A673 (cell line): Measurements from ENCODE around the gene BAG2. TPM values are rescaled to one million over a fixed set of nuclear protein-coding genes. Genes with fewer than 3 reads are reported as not detected.
A peak's percentile ranks its signal among the peaks of the same experiment; 100 is the strongest.

Experiments
- BruUV-seq: library from RNA; stranded (reverse); fragments of 400-500 nt; replicated peaks from 2 replicates; lab custom pipeline; 2021; lab: Mats Ljungman, UMichigan
- CTCF ChIA-PET: fragments of 300-600 bp; sonication (Branson Sonifier 250); formaldehyde crosslinking; loops from one replicate; lab custom pipeline; 2022; ENCODE audit warnings: antibody characterized with exemption; lab: Charles Lee
- POLR2A ChIA-PET: fragments of 300-600 bp; sonication (Branson Sonifier 250); formaldehyde crosslinking; loops from one replicate; lab custom pipeline; 2022; ENCODE audit warnings: antibody characterized with exemption; ENCODE audit not compliant: low non-redundant PET; lab: Charles Lee
- DNase-seq: peaks from one replicate; pipeline ENCODE4 v3.0.0-alpha.2; 2015; ENCODE audit warnings: low spot score
- H3K27ac ChIP-seq: fragments of 200-600 bp; sonication (generic); 2 replicates; pipeline ENCODE4 v1.5.1; 2016; ENCODE audit warnings: mixed run types, low read depth, mild to moderate bottlenecking, mixed read lengths, antibody characterized with exemption, low read length; ENCODE audit not compliant: poor library complexity, severe bottlenecking
- H3K27me3 ChIP-seq: fragments of 200-600 bp; sonication (generic); replicated peaks from 2 replicates; pipeline ENCODE4 v1.6.1; 2017; ENCODE audit warnings: mixed run types, low read depth, mild to moderate bottlenecking, mixed read lengths, antibody characterized with exemption, low read length; ENCODE audit not compliant: insufficient read depth, poor library complexity
- H3K36me3 ChIP-seq: fragments of 200-600 bp; sonication (generic); 2 replicates; pipeline ENCODE4 v1.6.1; 2016; ENCODE audit warnings: mixed run types, mild to moderate bottlenecking, mixed read lengths, antibody characterized with exemption, low read length; ENCODE audit not compliant: insufficient read depth, poor library complexity, severe bottlenecking
- H3K4me1 ChIP-seq: fragments of 200-600 bp; sonication (generic); 2 replicates; pipeline ENCODE4 v1.6.1; 2017; ENCODE audit warnings: mixed run types, mild to moderate bottlenecking, mixed read lengths, antibody characterized with exemption, low read length; ENCODE audit not compliant: insufficient read depth, poor library complexity, severe bottlenecking
- H3K4me3 ChIP-seq: fragments of 200-600 bp; sonication (generic); 2 replicates; pipeline ENCODE4 v1.5.1; 2016; ENCODE audit warnings: low read depth, mixed run types, mild to moderate bottlenecking, mixed read lengths, low read length; ENCODE audit not compliant: poor library complexity, severe bottlenecking
- H3K9me3 ChIP-seq: fragments of 200-600 bp; sonication (generic); 2 replicates; pipeline ENCODE4 v1.6.1; 2016; ENCODE audit warnings: mixed run types, low read depth, mild to moderate bottlenecking, mixed read lengths, antibody characterized with exemption, low read length; ENCODE audit not compliant: poor library complexity, severe bottlenecking
- CTCF ChIP-seq: fragments of 300-800, 200-600 bp; sonication (generic); conservative IDR thresholded peaks from 2 replicates; pipeline ENCODE4 v1.5.1; 2017; ENCODE audit warnings: low read depth, mild to moderate bottlenecking, antibody characterized with exemption, low read length, moderate library complexity, mixed read lengths
- EZH2 ChIP-seq: fragments of 200-600 bp; sonication (generic); IDR thresholded peaks from 2 replicates; pipeline ENCODE4 v1.6.1; 2017; ENCODE audit warnings: borderline replicate concordance, low read depth, mild to moderate bottlenecking, mixed read lengths, antibody characterized with exemption, low read length; ENCODE audit not compliant: poor library complexity, severe bottlenecking
- intact Hi-C: fragments of 100-400 bp; cut with micrococcal nuclease; formaldehyde crosslinking; loops from one replicate; pipeline ENCODE4 v1.10.0; 2022; ENCODE audit not compliant: unreplicated experiment
- total RNA-seq: library from RNA; stranded (reverse); gene quantifications from 2 replicates; pipeline ENCODE4 v1.2.3, GENCODE V29; 2021

BAG2 gene
- total RNA-seq, 1 experiment from 2014 or later = 27.0 TPM

- peaks cover 9% of the 10 kb centered on the region for H3K9me3 ChIP-seq
- H3K36me3 ChIP-seq = peaks cover 4% of the 10 kb centered on the region
- no peaks in the 10 kb centered on the region for H3K27me3 ChIP-seq
- no TSS peak for BruUV-seq
- peaks cover 7% of the 10 kb centered on the region for H3K4me1 ChIP-seq
- peak within 1 kb of the TSS; percentile 97 for H3K4me3 ChIP-seq
- peak; percentile 92 for DNase-seq
- peak within 1 kb of the TSS; percentile 88 for H3K27ac ChIP-seq
- intact Hi-C loops = no loop called here
- POLR2A ChIA-PET = interaction anchor here (0.6 kb wide), 1 partner anchor 534 kb away, joined by 3 read pairs; no protein-coding TSS in a partner anchor
- TF ChIP-seq CTCF (no peak), EZH2 (no peak)
- CTCF ChIA-PET = no interaction called here
Measured at GRCh38 chr6:57221936-57222742, 50.0 kb downstream of the BAG2 start, which contains the start of gene RAB23. Gene RAB23, minus strand, starts transcription at chr6:57222307. Its CDS starts 11,927 bp downstream, at chr6:57210380.

GRCh38 chr6:57222743-57223077, 50.6 kb downstream of the BAG2 start:
- peak overlapping the region; percentile 97 for H3K4me3 ChIP-seq
- no peak for DNase-seq
- POLR2A ChIA-PET = no interaction called here
- intact Hi-C loops = no loop called here
- TF ChIP-seq CTCF = no peak
- CTCF ChIA-PET = no interaction called here
- H3K27ac ChIP-seq = peak overlapping the region; percentile 88
- peaks cover 4% of the 10 kb centered on the region for H3K36me3 ChIP-seq
- peaks cover 7% of the 10 kb centered on the region for H3K4me1 ChIP-seq
- peaks cover 9% of the 10 kb centered on the region for H3K9me3 ChIP-seq
- no TSS peak for BruUV-seq
- no peaks in the 10 kb centered on the region for H3K27me3 ChIP-seq

- ChIA-PET POLR2A (no interaction called here), CTCF (no interaction called here)
- H3K9me3 ChIP-seq = peaks cover 5% of the 10 kb centered on the region
- no peak for TF ChIP-seq EZH2
- no peak for TF ChIP-seq CTCF
- H3K27me3 ChIP-seq = no peaks in the 10 kb centered on the region
- BruUV-seq = no TSS peak
- no peak for DNase-seq
- peaks cover 7% of the 10 kb centered on the region for H3K4me1 ChIP-seq
- no peak overlapping the region for H3K4me3 ChIP-seq
- no peak overlapping the region for H3K27ac ChIP-seq
- peaks cover 4% of the 10 kb centered on the region for H3K36me3 ChIP-seq
- intact Hi-C loops = no loop called here
Measured at GRCh38 chr6:57224769-57225515, 52.8 kb downstream of the BAG2 start.
